ENCODE measurements around the gene STK32C.

STK32C gene

DNA sequence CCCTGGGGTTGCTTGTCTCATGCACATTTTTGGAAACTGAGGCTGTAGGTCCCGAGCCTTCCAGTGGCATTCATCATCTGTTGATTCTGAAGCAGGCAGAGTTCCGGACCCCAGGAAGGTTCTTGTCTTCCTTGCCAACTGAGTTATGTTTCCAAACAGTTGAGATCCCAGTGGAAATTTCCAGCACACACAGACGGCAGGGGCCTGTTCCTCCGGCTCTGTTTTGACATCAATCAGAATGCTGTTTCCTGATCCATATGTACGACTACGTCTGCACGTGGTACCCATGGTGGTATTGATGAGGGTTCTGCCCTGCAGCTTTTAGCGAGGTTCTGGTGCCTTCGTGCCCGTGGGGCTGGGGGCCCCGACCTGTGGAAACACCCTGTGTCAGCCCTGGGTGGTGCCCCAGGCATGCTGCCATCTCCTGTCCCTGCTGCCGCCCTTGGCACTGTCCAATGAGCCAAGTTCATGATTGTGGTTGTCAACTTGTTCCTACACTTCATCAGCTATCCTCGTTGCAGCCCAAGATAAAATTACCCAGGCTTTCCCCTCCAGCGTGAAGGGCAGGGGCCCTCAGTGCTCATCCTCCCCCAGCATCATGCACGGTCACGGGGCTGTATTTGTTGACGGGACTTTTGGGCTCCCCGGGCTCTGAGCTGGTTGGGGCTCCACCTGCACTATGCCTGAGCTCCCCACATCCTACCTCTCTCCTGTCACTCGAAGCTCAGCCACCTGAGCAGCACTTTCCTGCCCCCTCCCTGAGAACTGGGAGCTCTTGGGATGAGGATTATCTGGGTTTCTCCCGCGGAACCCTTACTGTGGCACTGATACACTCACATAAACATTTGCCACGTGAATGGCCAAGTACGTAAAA lies 128.8 kb downstream of the STK32C start:
- DNase-seq = no peak

GRCh38 chr10:132178046-132178445 lies 129.7 kb downstream of the STK32C start:
- DNase-seq = no peak

DNA sequence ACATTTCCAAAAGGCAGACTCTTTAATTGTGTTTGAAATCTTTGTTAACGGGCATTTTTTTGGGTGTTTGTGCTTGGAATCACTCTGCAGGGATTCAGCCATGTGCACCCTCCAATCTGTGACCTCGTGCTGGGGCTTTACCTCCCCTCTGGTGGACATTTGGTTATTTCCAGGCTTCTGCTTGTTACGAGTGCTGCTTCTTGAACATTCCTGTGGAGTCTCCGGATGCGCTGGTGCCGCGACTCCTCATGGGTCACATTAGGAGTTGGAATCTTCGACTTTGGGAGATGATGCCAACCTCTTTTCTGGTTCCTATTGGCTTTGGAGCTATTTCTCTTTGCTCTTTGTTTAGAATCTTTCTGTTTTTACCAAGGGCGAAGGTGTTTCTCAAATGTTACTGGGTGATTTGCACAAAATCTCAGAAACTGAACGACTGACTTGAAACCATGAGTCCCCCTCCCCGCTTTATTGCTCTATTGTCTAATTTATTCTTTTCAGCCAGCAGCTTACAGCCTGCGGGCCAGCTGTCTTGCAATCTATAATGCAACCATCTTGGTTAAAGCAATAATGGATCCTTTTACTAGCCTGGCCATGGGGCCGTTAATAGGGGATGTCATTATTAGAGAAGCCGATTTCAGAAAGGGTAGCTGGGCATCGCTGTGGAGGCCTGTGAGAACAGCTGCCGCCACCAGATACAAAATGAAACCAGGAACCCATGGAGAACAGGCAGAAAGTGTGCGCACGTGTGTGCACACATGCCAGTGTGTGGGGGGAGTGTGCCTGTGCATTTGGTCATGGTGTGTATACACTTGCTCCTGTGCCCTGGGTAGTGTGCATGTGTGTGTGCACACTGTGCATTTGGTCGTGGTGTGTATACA lies 130.9 kb downstream of the STK32C start:
- no peak for DNase-seq

GRCh38 chr10:132175907-132176581 lies 131.7 kb downstream of the STK32C start:
- DNase-seq = no peak

GRCh38 chr10:132175408-132175807 lies 132.3 kb downstream of the STK32C start:
- no peak for DNase-seq

DNA sequence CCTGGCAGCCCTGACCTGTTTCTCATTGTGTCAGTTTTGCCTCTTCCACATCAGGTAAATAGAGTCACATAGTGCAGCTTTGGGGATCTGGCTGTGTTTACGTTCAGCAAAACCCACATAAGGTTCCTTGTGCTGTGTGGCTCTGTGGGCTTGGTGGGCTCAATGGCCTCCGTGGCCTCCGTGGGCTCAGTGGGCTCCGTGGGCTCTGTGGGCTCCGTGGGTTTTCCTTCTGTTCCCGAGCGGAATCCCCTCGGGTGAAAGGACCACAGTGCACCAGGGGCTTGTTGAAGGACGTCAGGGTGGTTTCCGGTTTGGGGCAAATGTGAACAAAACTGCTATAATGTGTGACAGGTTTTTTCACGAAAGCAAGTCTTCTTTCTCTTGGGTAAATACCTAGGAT lies 133.5 kb downstream of the STK32C start:
- DNase-seq = no peak

DNA sequence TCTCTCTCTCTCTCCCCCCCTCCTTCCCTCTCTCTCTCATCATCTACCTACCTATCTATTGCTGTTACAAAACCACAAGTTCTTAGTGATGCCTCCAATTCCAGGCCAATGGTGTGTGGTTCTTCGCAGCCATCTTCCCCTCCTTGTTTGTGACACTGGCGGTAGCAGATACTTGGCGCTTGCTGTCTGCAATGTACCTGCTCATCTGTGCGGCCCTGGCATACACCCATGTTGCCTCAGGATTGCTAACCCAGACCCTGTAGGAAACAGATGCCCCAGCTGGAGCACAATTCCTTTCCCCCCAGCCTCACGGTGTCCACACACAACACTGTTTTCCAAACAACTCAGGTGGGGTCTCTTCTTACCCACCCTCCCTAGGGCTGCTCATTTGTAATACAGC lies 134.6 kb downstream of the STK32C start:
- no peak for DNase-seq

GRCh38 chr10:132172091-132173066 lies 135.4 kb downstream of the STK32C start:
- no peak for DNase-seq

- DNase-seq = no peak
These were observed 137.0 kb downstream of the STK32C start for GRCh38 chr10:132170561-132171361.

DNA sequence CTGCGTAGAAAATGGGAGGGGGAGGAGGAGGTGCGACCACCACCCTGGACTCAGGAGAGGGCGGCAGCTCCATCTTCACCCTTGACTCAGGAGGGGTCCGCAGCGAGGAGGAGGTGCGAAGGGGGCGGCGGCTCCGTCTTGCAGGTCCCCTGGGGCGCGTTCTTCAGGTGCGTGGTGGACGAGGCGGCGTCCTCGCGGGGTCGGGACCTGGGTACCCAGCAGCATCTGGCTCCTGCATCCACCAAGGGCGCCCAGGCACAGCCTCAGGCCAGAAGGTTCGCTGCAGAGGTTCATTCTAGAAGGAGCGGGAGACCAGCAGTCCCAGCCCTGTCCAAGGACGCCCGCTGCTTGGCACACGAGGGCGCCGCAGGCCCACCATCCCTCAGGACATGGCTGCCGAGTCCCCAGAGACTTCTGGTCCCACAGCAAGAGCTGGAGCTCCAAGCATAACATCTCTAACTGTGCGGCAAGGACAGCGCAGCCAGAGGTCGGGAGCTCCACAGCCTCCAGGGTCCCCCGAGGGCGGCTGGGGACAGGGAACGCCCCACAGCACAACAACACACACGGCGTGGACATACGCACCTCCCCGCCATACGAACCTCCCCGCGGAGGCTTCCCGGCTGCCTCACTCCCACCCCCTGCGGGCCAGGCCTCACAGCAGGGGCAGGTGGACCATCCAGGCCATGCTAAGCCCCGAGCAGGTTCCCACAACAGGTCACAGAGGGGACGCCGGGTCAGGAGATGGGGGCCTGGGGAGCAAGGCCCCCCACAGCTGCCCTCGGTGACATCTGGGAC lies 137.8 kb downstream of the STK32C start:
- no peak for DNase-seq

- no peak for DNase-seq
These were observed 138.6 kb downstream of the STK32C start for GRCh38 chr10:132169031-132169765.

DNA sequence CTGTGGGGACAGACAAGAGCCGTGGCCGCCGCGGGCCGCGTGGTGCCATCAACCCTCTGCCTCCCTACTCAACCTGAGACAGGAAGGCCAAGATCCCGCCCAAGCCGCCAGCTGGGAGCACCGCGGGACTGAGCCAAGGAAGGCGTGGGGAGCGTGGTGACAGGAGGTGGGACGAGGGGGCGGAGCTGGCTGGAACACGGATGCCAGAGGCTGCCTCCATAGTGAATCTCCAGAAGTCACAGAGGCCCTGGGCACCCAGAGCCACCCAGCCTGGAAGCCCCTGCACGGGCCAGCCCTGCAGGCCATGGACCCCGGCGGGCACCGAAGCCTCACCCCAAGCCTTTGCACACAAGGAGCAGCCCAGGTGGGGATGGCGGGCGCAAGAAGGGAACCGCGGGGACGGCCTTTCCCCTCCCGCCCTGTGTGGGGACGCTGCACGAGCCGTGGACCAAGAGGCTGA lies 139.1 kb downstream of the STK32C start:
- no peak for DNase-seq

DNA sequence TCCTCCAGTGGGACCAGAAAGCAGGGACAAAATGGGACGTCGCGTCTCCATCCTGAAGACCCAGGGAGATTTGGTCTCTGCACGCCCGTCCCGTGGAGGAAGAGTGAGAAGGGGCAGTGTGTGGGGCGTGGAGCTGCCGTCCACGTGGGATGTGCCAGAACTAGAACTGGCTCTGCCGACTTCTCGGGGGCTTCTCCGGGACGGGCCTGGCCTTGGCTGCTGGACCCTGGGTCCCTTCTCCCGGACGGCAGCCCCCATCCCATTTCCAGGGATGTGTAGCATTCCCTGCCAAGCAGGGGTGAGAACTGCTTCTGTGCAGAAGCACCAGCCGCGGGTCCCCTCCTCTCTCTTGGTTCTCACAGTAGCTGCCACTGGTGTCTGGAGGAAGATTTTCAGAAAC lies 139.8 kb downstream of the STK32C start:
- no peak for DNase-seq

GRCh38 chr10:132167041-132167674 lies 140.6 kb downstream of the STK32C start:
- DNase-seq = no peak

GRCh38 chr10:132166216-132166950 lies 141.4 kb downstream of the STK32C start:
- no peak for DNase-seq

- DNase-seq = no peak
These were observed 142.3 kb downstream of the STK32C start for GRCh38 chr10:132165416-132165980.

GRCh38 chr10:132164761-132165278 lies 142.9 kb downstream of the STK32C start:
- DNase-seq = no peak

All from effector CD4-positive, alpha-beta T cell (primary cell).